AG04450 (cell line): Measurements from ENCODE around the gene CXXC5. TPM values are rescaled to one million over a fixed set of nuclear protein-coding genes. Genes with fewer than 3 reads are reported as not detected.

Source experiments
- CTCF ChIA-PET: fragments of 300-600, 350-600 bp; formaldehyde crosslinking; extraction: SDS; loops from one replicate; lab custom pipeline; 2022; ENCODE audit warnings: antibody characterized with exemption, inconsistent platforms; lab: Charles Lee
- POLR2A ChIA-PET: fragments of 350-600 bp; formaldehyde crosslinking; extraction: SDS; loops from one replicate; lab custom pipeline; 2021; ENCODE audit warnings: antibody characterized with exemption, inconsistent platforms; lab: Yijun Ruan, JAX
- DNase-seq: peaks from one replicate; pipeline ENCODE4 v3.0.0-alpha.2; 2011; ENCODE audit warnings: low read depth, low spot score
- H3K27ac ChIP-seq: one replicate; pipeline ENCODE4 v1.5.1; 2012; ENCODE audit warnings: low read depth, low read length, control low read depth
- H3K27me3 ChIP-seq: one replicate; pipeline ENCODE4 v1.6.0; 2012; ENCODE audit warnings: low read length; ENCODE audit not compliant: control insufficient read depth, insufficient read depth
- H3K4me3 ChIP-seq: 2 replicates; pipeline ENCODE4 v1.5.1; 2011; ENCODE audit warnings: mild to moderate bottlenecking, low read depth, low read length, control low read depth
- H3K9me3 ChIP-seq: 2 replicates; pipeline ENCODE4 v1.5.1; 2012; ENCODE audit warnings: low read length; ENCODE audit not compliant: control insufficient read depth, insufficient read depth
- CTCF ChIP-seq: IDR thresholded peaks from 2 replicates; pipeline ENCODE4 v1.5.1; 2011; ENCODE audit warnings: low read depth, low read length, control low read depth, inconsistent platforms
- polyA plus RNA-seq: library from polyadenylated mRNA; depleted of rRNA; stranded (reverse); fragments of >200 nt; gene quantifications from 2 replicates; pipeline ENCODE4 v1.2.3, GENCODE V29; 2011

Gene CXXC5
- polyA plus RNA-seq, 1 experiment: 21.5 TPM

- no peak overlapping the region for H3K27ac ChIP-seq
- H3K9me3 ChIP-seq: no peaks in the 10 kb centered on the region
- no peak overlapping the region for H3K4me3 ChIP-seq
- no peak for TF ChIP-seq CTCF
- DNase-seq: no peak
- ChIA-PET POLR2A (no interaction called here), CTCF (interaction anchor here (2.0 kb wide), 1 partner anchor 58 kb away, joined by 9 read pairs; no protein-coding TSS in a partner anchor)
- H3K27me3 ChIP-seq: no peaks in the 10 kb centered on the region
These were observed 44.0 kb downstream of the CXXC5 start for GRCh38 chr5:139692148-139692547.

GRCh38 chr5:139692679-139693308 lies 44.6 kb downstream of the CXXC5 start:
- no peak for DNase-seq
- H3K9me3 ChIP-seq: no peaks in the 10 kb centered on the region
- H3K27ac ChIP-seq: no peak overlapping the region
- CTCF ChIA-PET: interaction anchor here (1.0 to 2.0 kb wide), 3 partner anchors 59 to 175 kb away, joined by 3 to 9 read pairs (median 8); no protein-coding TSS in a partner anchor
- POLR2A ChIA-PET: no interaction called here
- H3K27me3 ChIP-seq: no peaks in the 10 kb centered on the region
- no peak overlapping the region for H3K4me3 ChIP-seq
- TF ChIP-seq CTCF: no peak

GRCh38 chr5:139693676-139694364 lies 45.7 kb downstream of the CXXC5 start:
- no peak overlapping the region for H3K4me3 ChIP-seq
- no peak for TF ChIP-seq CTCF
- H3K27me3 ChIP-seq: no peaks in the 10 kb centered on the region
- ChIA-PET POLR2A (interaction anchor here (0.5 to 1.1 kb wide), 2 partner anchors 42 to 46 kb away, joined by 3 to 5 read pairs; partner anchors contain the start of gene CXXC5), CTCF (interaction anchor here (1.0 to 2.0 kb wide), 3 partner anchors 60 to 176 kb away, joined by 3 to 9 read pairs (median 8); no protein-coding TSS in a partner anchor)
- no peak for DNase-seq
- H3K9me3 ChIP-seq: no peaks in the 10 kb centered on the region
- no peak overlapping the region for H3K27ac ChIP-seq

GRCh38 chr5:139694556-139695177 lies 46.5 kb downstream of the CXXC5 start:
- CTCF ChIA-PET: interaction anchor here (1.0 kb wide), 1 partner anchor 61 kb away, joined by 3 read pairs; no protein-coding TSS in a partner anchor
- DNase-seq: no peak
- no peak overlapping the region for H3K27ac ChIP-seq

More at GRCh38 chr5:139694556-139695177, 46.5 kb downstream of the CXXC5 start:
- no peak overlapping the region for H3K4me3 ChIP-seq
- POLR2A ChIA-PET: interaction anchor here (0.7 kb wide), 1 partner anchor 12 kb away, joined by 3 read pairs; no protein-coding TSS in a partner anchor
- H3K9me3 ChIP-seq: no peaks in the 10 kb centered on the region
- H3K27me3 ChIP-seq: no peaks in the 10 kb centered on the region
- TF ChIP-seq CTCF: no peak
